ENCODE data around the gene ARSH. TPM values are rescaled to one million over a fixed set of nuclear protein-coding genes. Genes with fewer than 3 reads are reported as not detected.
"Not testable (repeated sequence)": the region's sequence is repeated elsewhere in the genome, so short reads cannot be mapped to it uniquely, and the experiment has no call there.

ARSH gene
- total RNA-seq, 1 donor from 2014 or later: not detected

GRCh38 chrX:3044196-3044595 lies 37.9 kb downstream of the ARSH start:
- no peak overlapping the region for H3K4me3 Mint-ChIP-seq (ENCODE audit: unreplicated experiment)
- H3K4me1 Mint-ChIP-seq (ENCODE audit: unreplicated experiment): peaks cover 5% of the 10 kb centered on the region
- no peak for TF ChIP-seq CTCF (IDR thresholded peaks at IDR 0.05)
- no peaks in the 10 kb centered on the region for H3K9me3 Mint-ChIP-seq (ENCODE audit: unreplicated experiment)
- H3K27me3 Mint-ChIP-seq (ENCODE audit: unreplicated experiment): peaks cover 2% of the 10 kb centered on the region
- no peak overlapping the region for H3K27ac Mint-ChIP-seq (ENCODE audit: unreplicated experiment)
- no peaks in the 10 kb centered on the region for H3K36me3 Mint-ChIP-seq (ENCODE audit: unreplicated experiment)
- no peak for DNase-seq (ENCODE audit: extremely low spot score, unreplicated experiment)

GRCh38 chrX:3044671-3045070 lies 38.3 kb downstream of the ARSH start:
- no peak for TF ChIP-seq CTCF (IDR thresholded peaks at IDR 0.05)
- no peak for DNase-seq (ENCODE audit: extremely low spot score, unreplicated experiment)
- peaks cover 2% of the 10 kb centered on the region for H3K27me3 Mint-ChIP-seq (ENCODE audit: unreplicated experiment)
- H3K27ac Mint-ChIP-seq (ENCODE audit: unreplicated experiment): no peak overlapping the region
- H3K4me3 Mint-ChIP-seq (ENCODE audit: unreplicated experiment): no peak overlapping the region
- H3K36me3 Mint-ChIP-seq (ENCODE audit: unreplicated experiment): no peaks in the 10 kb centered on the region
- no peaks in the 10 kb centered on the region for H3K9me3 Mint-ChIP-seq (ENCODE audit: unreplicated experiment)
- H3K4me1 Mint-ChIP-seq (ENCODE audit: unreplicated experiment): peaks cover 5% of the 10 kb centered on the region

- no peak for DNase-seq (ENCODE audit: extremely low spot score, unreplicated experiment)
- no peak for TF ChIP-seq CTCF (IDR thresholded peaks at IDR 0.05)
- no peaks in the 10 kb centered on the region for H3K9me3 Mint-ChIP-seq (ENCODE audit: unreplicated experiment)
- H3K27me3 Mint-ChIP-seq (ENCODE audit: unreplicated experiment): peaks cover 3% of the 10 kb centered on the region
- no peaks in the 10 kb centered on the region for H3K36me3 Mint-ChIP-seq (ENCODE audit: unreplicated experiment)
- no peak overlapping the region for H3K4me3 Mint-ChIP-seq (ENCODE audit: unreplicated experiment)
- H3K27ac Mint-ChIP-seq (ENCODE audit: unreplicated experiment): no peak overlapping the region
- H3K4me1 Mint-ChIP-seq (ENCODE audit: unreplicated experiment): peaks cover 2% of the 10 kb centered on the region
Observed at GRCh38 chrX:3046253-3047240, 40.2 kb downstream of the ARSH start.

GRCh38 chrX:3050523-3051175 lies 44.3 kb downstream of the ARSH start:
- not testable (repeated sequence) for H3K9me3 Mint-ChIP-seq (ENCODE audit: unreplicated experiment); H3K4me3 Mint-ChIP-seq (ENCODE audit: unreplicated experiment); H3K4me1 Mint-ChIP-seq (ENCODE audit: unreplicated experiment); H3K36me3 Mint-ChIP-seq (ENCODE audit: unreplicated experiment); H3K27ac Mint-ChIP-seq (ENCODE audit: unreplicated experiment); DNase-seq (ENCODE audit: extremely low spot score, unreplicated experiment)
- H3K27me3 Mint-ChIP-seq (ENCODE audit: unreplicated experiment): peaks cover 10% of the 10 kb centered on the region

GRCh38 chrX:3052860-3053259 lies 46.5 kb downstream of the ARSH start:
- H3K4me3 Mint-ChIP-seq (ENCODE audit: unreplicated experiment): no peak overlapping the region
- H3K4me1 Mint-ChIP-seq (ENCODE audit: unreplicated experiment): no peaks in the 10 kb centered on the region

More at GRCh38 chrX:3052860-3053259, 46.5 kb downstream of the ARSH start:
- DNase-seq (ENCODE audit: extremely low spot score, unreplicated experiment): no peak
- H3K9me3 Mint-ChIP-seq (ENCODE audit: unreplicated experiment): no peaks in the 10 kb centered on the region
- TF ChIP-seq CTCF (IDR thresholded peaks at IDR 0.05): no peak
- no peak overlapping the region for H3K27ac Mint-ChIP-seq (ENCODE audit: unreplicated experiment)
- peaks cover 23% of the 10 kb centered on the region for H3K27me3 Mint-ChIP-seq (ENCODE audit: unreplicated experiment)
- H3K36me3 Mint-ChIP-seq (ENCODE audit: unreplicated experiment): no peaks in the 10 kb centered on the region
